ENCODE results near the gene ATP6V1A. TPM values are rescaled to one million over a fixed set of nuclear protein-coding genes. Genes with fewer than 3 reads are reported as not detected.

Gene ATP6V1A
- total RNA-seq, 1 experiment from 2014 or later: 89.6 TPM

DNA sequence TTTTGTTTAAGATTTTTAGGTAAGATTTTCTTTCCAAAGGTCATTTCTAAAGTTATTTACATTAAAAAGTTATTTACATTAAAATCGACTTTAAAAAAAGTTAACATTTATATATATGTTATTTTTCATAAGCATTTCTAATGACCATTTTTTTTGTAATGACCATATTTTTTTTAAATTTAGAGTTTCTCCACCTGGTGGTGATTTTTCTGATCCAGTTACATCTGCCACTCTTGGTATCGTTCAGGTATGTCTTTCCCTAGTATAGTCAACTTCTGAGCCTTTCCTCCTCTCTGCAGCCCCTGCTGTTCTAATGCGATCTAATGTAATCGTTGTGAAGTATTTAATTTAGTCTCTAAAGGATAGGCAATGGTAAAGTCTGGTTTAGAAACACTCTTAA is 48.9 kb downstream of the ATP6V1A start:
- Histone ChIP-seq H3K27ac (ENCODE audit: low read length) (no peak overlapping the region), H3K27me3 (ENCODE audit: control insufficient read depth, insufficient read depth, low read length) (no peaks in the 10 kb centered on the region), H3K4me1 (ENCODE audit: control insufficient read depth, insufficient read depth, low read length) (no peaks in the 10 kb centered on the region), H3K4me3 (ENCODE audit: low read depth in 2 of 2, low read length in 2 of 2) (no peak overlapping the region), H3K36me3 (ENCODE audit: control insufficient read depth, insufficient read depth, low read length) (peaks cover 2% of the 10 kb centered on the region), H3K9me3 (ENCODE audit: control insufficient read depth, insufficient read depth, low read depth, low read length) (no peaks in the 10 kb centered on the region)
- no peak for ATAC-seq
- in situ Hi-C loops (cut with HindIII; ENCODE audit: low pct_unique_long_range_greater_than_20kb, low sequenced_read_pairs) (no loop called here), intact Hi-C loops (cut with micrococcal nuclease; ENCODE audit: unreplicated experiment) (no loop called here)
- TF ChIP-seq TCF7L2 (IDR thresholded peaks at IDR 0.05; ENCODE audit: low read depth, low read length) (no peak), POLR2AphosphoS5 (IDR thresholded peaks at IDR 0.05; ENCODE audit: low read depth, low read length) (no peak), SIN3A (IDR thresholded peaks at IDR 0.05; ENCODE audit: borderline replicate concordance, insufficient read depth, low read depth, low read length) (no peak)
- TF ChIP-seq, protein P1, sequence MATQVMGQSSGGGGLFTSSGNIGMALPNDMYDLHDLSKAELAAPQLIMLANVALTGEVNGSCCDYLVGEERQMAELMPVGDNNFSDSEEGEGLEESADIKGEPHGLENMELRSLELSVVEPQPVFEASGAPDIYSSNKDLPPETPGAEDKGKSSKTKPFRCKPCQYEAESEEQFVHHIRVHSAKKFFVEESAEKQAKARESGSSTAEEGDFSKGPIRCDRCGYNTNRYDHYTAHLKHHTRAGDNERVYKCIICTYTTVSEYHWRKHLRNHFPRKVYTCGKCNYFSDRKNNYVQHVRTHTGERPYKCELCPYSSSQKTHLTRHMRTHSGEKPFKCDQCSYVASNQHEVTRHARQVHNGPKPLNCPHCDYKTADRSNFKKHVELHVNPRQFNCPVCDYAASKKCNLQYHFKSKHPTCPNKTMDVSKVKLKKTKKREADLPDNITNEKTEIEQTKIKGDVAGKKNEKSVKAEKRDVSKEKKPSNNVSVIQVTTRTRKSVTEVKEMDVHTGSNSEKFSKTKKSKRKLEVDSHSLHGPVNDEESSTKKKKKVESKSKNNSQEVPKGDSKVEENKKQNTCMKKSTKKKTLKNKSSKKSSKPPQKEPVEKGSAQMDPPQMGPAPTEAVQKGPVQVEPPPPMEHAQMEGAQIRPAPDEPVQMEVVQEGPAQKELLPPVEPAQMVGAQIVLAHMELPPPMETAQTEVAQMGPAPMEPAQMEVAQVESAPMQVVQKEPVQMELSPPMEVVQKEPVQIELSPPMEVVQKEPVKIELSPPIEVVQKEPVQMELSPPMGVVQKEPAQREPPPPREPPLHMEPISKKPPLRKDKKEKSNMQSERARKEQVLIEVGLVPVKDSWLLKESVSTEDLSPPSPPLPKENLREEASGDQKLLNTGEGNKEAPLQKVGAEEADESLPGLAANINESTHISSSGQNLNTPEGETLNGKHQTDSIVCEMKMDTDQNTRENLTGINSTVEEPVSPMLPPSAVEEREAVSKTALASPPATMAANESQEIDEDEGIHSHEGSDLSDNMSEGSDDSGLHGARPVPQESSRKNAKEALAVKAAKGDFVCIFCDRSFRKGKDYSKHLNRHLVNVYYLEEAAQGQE (IDR thresholded peaks at IDR 0.05; ENCODE audit: insufficient read depth in 1 of 2, low read depth in 2 of 2, low read length in 1 of 2): no peak
- TF ChIP-seq, protein P2, sequence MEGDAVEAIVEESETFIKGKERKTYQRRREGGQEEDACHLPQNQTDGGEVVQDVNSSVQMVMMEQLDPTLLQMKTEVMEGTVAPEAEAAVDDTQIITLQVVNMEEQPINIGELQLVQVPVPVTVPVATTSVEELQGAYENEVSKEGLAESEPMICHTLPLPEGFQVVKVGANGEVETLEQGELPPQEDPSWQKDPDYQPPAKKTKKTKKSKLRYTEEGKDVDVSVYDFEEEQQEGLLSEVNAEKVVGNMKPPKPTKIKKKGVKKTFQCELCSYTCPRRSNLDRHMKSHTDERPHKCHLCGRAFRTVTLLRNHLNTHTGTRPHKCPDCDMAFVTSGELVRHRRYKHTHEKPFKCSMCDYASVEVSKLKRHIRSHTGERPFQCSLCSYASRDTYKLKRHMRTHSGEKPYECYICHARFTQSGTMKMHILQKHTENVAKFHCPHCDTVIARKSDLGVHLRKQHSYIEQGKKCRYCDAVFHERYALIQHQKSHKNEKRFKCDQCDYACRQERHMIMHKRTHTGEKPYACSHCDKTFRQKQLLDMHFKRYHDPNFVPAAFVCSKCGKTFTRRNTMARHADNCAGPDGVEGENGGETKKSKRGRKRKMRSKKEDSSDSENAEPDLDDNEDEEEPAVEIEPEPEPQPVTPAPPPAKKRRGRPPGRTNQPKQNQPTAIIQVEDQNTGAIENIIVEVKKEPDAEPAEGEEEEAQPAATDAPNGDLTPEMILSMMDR (IDR thresholded peaks at IDR 0.05): no peak
- POLR2A ChIA-PET: no interaction called here
- CTCF ChIA-PET: interaction anchor here (0.6 kb wide), 1 partner anchor 26 kb away, joined by 3 read pairs; no protein-coding TSS in a partner anchor
- DNase-seq (ENCODE audit: low read depth, low spot score): no peak
- BruUV-seq (replicated peaks): no TSS peak

DNA sequence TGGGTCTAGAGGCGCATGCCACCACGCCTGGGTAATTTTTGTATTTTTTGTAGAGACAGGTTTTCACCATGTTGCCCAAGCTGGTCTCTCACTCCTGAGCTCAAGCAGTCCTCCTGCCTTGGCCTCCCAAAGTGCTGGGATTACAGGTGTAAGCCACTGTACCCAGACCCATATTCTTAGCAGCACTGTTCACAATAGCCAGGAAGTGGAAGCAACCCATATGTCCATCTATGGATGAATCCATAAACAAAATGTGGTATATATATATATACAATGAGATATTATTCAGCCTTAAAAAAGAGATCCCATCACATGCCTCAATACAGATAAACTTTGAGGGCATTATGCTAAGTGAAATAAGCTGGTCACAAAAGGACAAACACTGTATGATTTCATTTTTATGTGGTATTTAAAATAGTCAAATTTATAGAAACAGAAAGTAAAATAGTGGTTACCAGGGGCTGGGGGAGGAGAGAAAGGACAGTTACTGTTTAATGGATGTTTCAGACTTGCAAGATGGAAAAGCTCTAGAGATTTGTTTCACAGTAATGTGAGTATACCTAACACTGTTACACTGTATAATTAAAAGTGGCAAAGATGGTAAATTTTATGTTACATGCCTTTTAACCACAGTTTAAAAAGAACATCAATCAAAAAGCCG is 56.1 kb downstream of the ATP6V1A start:
- Histone ChIP-seq H3K4me1 (ENCODE audit: control insufficient read depth, insufficient read depth, low read length) (no peaks in the 10 kb centered on the region), H3K27me3 (ENCODE audit: control insufficient read depth, insufficient read depth, low read length) (no peaks in the 10 kb centered on the region), H3K4me3 (ENCODE audit: low read depth in 2 of 2, low read length in 2 of 2) (no peak overlapping the region), H3K9me3 (ENCODE audit: control insufficient read depth, insufficient read depth, low read depth, low read length) (no peaks in the 10 kb centered on the region), H3K36me3 (ENCODE audit: control insufficient read depth, insufficient read depth, low read length) (peaks cover 4% of the 10 kb centered on the region), H3K27ac (ENCODE audit: low read length) (no peak overlapping the region)
- ChIA-PET CTCF (no interaction called here), POLR2A (no interaction called here)
- intact Hi-C loops (cut with micrococcal nuclease; ENCODE audit: unreplicated experiment) (no loop called here), in situ Hi-C loops (cut with HindIII; ENCODE audit: low pct_unique_long_range_greater_than_20kb, low sequenced_read_pairs) (no loop called here)
- ATAC-seq (no peak), DNase-seq (ENCODE audit: low read depth, low spot score) (no peak)
- TF ChIP-seq POLR2AphosphoS5 (IDR thresholded peaks at IDR 0.05; ENCODE audit: low read depth, low read length) (no peak), SIN3A (IDR thresholded peaks at IDR 0.05; ENCODE audit: borderline replicate concordance, insufficient read depth, low read depth, low read length) (no peak), TCF7L2 (IDR thresholded peaks at IDR 0.05; ENCODE audit: low read depth, low read length) (no peak)
- TF ChIP-seq, protein P2 (IDR thresholded peaks at IDR 0.05): no peak
- TF ChIP-seq, protein P1 (IDR thresholded peaks at IDR 0.05; ENCODE audit: insufficient read depth in 1 of 2, low read depth in 2 of 2, low read length in 1 of 2): no peak
- no TSS peak for BruUV-seq (replicated peaks)
